Ureter (tissue), 1 donor: Measurements from ENCODE around the gene PIP4P1. TPM values are rescaled to one million over a fixed set of nuclear protein-coding genes. Genes with fewer than 3 reads are reported as not detected.
"Not testable (repeated sequence)": the region's sequence is repeated elsewhere in the genome, so short reads cannot be mapped to it uniquely, and the experiment has no call there.

ENCODE experiments used
- DNase-seq: peaks from one replicate; pipeline ENCODE4 v3.0.0-alpha.2; 2020; ENCODE audit warnings: low spot score
- total RNA-seq: library from RNA; stranded (reverse); gene quantifications from one replicate; pipeline ENCODE4 v1.2.4, GENCODE V29; 2023
- donor health status: DM: yes; HTN: yes; CAD: no.

Gene PIP4P1
- total RNA-seq, result 36.8 TPM

DNA sequence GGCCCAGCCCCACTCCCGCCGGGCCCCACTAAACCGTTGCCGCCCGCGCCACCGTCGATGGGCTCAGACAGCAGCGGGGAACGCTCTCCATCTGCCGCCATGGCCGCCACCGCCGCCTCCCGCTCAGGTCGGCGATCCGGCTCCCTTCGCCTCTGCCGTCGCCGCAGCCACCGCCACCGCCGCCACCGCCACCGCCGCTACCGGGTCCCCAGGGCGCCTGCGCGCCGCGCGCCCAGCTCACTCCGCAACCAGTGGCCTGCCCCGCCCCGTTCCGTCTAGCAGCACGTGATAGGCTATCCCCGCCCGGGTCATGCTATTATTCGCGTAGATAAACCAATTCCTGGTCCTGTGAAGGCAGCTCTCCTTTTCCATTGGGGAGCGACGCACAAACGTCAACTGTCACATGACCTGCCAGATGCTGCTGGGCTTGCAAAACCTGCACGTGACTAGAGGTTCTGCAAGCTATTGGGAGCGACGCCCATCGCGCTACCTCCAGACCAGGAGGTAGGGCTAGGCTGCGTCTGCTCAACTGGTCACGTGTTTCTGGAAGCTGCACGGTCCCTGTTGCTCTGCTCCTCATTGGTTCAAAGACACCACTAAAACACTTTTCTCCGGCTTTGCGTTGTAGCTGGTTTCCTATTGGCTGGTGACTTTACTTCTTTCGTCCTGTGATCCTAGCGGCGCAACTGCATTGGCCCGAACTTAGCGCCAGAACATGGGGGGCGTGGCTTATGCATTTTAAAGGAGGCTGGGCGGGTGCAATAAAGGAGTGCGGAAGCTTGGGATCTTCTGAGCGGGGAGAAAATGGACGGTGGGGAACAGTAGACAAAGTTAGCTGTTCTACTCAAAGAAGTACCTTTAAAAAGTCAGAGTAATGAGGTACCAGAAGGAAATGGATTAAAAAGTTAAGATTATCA is at the start of gene PIP4P1:
TSS of gene PIP4P1 (minus strand) at position 210 of the 917 bp plus-strand sequence. CDS start at position 101, 109 bp downstream.
- peak; percentile 99 for DNase-seq

DNA sequence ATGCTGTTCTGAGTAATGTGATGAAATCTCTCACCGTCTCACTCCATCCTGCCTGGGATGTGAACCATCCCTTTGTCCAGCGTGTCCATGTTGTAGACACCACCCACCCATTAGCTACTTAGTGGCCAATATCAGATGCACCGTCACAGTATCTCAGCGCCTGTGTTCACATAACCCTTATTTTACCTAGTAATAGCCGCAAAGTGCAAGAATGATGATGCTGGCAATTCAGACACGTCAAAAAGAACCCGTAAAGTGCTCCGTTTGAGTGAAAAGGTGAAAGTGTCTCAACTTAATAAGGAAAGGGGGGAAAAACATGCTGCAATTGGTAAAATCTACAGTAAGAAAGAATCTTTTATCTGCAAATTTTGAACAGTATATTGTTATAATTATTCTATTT is 47.1 kb upstream of the PIP4P1 start:
- no peak for DNase-seq

DNA sequence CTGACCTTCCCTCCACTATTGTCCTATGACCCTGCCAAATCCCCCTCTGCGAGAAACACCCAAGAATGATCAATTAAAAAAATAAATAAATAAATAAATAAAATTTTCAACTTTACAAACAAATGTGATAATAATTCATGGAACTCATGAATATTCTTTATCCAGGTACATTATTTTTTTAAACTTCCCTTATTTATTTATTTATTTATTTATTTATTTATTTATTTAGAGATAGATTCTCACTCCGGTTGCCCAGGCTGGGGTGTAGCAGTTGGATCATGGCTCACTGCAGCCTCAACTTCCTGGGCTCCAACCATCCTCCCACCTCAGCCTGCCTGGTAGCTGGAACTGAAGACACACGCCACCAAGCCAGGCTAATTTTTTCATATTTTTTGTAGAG is 46.3 kb upstream of the PIP4P1 start:
- DNase-seq, result not testable (repeated sequence)

DNA sequence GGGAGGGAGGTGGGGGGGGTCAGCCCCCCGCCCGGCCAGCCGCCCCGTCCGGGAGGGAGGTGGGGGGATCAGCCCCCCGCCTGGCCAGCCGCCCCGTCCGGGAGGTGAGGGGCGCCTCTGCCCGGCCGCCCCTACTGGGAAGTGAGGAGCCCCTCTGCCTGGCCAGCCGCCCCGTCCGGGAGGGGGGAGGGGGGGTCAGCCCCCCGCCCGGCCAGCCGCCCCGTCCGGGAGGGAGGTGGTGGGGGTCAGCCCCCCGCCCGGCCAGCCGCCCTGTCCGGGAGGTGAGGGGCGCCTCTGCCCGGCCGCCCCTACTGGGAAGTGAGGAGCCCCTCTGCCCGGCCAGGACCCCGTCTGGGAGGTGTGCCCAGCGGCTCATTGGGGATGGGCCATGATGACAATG is 45.5 kb upstream of the PIP4P1 start:
- DNase-seq, result not testable (repeated sequence)

DNA sequence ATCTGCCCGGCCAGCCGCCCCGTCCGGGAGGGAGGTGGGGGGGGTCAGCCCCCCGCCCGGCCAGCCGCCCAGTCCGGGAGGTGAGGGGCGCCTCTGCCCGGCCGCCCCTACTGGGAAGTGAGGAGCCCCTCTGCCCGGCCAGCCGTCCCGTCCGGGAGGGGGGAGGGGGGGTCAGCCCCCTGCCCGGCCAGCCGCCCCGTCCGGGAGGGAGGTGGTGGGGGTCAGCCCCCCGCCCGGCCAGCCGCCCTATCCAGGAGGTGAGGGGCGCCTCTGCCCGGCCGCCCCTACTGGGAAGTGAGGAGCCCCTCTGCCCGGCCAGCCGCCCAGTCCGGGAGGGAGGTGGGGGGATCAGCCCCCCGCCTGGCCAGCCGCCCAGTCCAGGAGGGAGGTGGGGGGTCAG is 45.0 kb upstream of the PIP4P1 start:
- DNase-seq, result not testable (repeated sequence)

DNA sequence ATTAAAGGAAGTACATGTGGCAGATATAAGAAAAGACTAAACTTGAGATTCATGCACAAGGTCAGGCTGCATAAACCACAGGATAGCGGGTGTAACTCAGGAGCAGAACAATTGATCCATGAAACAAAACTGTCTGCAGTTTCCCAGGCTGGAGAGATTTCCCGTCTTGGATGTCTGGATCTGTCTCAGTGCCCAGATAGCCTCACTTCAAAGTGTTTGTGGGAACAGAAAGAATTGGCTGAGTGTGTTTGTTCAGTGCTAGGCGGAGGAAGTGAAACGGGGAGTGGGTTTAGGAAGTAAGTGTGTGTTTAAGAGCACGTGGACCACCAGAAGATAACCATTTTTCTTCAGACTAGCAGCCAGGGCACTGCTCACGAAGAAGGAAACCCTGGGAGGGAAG is 42.7 kb upstream of the PIP4P1 start:
- DNase-seq, result no peak

DNA sequence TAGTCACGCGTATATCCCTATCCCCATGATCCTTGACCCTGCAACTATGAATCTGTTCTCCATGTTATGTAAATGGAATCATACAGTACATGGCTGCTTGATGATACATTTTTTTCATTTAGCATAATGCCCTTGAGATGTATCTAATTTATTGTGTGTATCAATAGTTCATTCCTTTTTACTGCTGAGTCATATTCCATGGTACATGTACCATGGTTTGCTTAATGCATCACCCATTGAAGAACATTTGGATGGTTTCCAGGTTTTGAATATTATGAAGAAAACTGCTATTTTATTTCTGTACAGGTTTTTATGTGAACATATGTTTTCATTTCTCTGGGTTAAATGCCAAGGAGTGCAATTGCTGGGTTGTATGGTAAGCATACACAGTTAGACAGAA is 40.1 kb upstream of the PIP4P1 start:
- DNase-seq, result no peak

DNA sequence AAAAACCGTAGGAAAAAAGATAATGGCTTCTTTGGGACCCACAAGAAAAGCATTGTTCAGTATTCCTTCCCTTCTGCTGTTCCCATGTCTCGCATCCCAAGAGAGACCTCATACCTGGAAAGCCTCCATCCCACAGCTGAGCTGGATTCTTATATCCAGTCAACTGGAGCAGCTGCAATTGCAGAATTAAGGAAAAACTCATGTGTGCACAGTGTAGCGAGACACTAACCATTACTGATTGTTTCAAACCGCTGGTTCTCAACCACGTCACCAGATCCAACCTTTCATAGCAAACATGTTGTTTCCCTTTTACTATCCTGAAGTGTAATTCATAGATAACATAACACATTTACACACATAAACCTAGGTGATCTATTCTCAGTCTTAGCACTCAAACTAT is 38.6 kb upstream of the PIP4P1 start:
- DNase-seq, result no peak

DNA sequence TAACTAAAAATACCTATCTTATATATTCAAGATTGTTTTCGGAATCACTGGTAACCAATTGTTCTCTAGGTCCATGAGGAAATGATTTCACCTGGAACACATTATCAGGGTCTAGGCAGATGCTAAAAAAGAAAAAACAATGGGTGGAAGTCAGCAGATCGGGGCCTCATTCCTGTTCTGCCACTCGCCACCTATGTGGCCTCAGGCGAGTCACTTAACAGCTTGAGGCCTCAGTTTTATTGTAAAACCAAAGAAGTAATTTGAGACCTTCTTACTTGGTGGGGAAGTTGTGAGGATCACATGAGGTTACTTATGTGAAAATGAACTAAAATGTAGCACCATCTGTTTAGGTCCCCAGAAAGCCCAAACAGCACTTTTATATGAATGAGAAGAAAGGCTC is 37.9 kb upstream of the PIP4P1 start:
- no peak for DNase-seq

DNA sequence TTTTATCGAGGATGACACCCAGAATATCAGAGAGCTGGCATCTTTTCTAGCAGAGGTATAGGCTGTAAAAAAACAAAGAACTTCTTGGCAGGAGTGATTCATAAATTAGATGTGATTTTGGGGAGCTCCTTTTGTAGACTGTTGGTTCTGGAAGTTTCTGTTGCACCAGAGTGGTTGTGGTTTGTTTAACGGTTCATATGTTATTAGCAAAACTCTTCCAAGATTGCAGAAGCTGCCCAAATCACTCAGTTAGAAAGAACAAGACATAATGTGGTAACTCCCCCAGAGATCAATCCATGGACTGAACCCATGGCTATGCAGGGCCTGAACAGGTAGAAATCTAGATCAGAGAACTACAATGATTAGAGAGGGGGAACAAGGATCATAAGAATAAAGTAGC is 37.4 kb upstream of the PIP4P1 start:
- no peak for DNase-seq

DNA sequence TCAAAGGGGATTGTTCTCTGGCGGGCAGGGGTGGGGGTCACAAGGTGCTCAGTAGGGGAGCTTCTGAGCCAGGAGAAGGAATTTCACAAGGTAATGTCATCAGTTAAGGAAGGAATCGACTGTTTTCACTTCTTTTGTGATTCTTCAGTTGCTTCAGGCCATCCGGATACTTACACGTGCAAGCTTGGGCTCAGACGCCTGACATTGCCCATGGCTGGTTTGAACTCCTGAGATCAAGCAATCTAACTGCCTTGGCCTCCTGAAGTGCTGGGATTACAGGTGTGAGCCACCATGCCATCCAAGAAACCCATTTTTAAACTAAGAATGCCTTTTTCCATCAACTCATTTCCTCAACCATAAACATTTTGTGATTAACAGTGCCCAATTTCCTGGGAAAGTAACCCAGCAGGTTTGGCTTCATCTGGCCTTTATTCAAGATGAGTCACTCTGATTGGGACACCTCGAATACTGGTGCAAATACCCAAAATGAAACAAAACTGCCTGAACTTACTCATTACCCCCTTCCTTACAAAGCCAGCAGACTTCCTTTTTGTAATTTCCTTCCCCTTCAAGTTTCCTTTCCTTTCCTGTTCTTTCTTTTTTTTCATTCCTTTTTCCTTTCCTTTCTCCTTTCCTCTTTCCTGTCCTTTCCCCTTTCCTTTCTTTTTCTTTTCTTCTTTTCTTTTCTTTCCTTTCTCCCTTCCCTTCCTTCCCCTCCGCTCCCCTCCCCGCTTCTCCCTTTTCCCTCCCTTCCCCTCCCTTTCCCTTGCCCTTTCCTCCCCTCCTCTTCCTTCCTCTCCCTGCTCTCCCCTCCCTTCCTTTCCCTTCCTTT is 33.9 kb upstream of the PIP4P1 start:
- DNase-seq, result no peak

DNA sequence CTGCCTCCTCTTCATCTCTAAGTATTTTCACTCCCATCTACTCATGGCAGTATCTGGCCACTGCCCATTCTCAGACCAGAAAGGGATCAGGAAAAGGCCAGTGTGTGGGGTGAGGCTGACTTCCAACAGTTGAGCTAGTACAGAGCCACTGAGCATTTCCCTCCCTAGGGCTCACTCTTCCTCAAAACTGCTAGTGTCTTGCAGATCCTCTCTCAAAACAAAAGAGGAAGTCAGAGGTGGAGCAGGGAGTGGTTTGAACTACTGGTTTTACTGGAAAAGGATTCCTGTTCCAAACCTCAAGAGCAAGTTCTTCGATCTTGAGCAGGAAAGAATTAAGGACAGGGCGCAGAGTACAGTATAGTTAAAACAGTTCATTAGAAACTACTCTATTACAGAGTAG is 32.4 kb upstream of the PIP4P1 start:
- DNase-seq, result no peak

DNA sequence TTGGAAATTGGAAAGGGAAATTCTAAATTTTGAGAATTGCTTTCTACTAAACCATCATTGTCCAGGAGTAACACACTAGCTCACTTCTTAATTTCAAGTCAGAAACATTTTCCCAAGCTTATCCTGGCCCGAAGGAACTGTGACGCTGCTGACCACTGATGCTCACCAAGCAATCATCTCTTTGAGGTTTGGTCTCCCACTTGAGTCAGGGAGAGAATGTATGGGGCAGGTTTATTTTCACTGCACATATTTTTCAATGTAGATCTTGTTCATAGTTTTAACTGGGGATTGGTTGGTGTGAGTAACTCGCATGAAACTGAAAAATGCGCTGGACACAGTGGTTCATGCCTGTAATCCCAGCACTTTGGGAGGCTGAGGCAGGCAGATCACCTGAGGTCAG is 31.3 kb upstream of the PIP4P1 start:
- DNase-seq, result no peak

DNA sequence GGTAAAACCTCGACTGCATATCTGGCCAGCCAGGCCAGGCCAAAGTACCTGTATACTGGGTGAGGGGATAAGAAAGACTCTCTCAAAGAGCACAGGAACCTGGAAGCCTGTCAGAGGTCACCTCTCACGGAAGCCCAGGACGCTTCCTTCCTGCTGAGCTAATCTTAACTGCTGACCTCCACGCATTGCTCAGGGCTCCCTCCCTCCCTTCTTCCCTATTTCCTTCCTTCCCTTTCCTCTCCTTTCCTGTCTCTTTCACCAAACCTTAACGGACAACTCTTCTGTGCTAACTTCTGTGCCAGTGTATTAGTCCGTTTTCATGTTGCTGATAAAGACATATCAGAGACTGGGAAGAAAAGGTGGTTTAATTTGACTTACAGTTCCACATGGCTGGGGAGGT is 29.3 kb upstream of the PIP4P1 start:
- no peak for DNase-seq

DNA sequence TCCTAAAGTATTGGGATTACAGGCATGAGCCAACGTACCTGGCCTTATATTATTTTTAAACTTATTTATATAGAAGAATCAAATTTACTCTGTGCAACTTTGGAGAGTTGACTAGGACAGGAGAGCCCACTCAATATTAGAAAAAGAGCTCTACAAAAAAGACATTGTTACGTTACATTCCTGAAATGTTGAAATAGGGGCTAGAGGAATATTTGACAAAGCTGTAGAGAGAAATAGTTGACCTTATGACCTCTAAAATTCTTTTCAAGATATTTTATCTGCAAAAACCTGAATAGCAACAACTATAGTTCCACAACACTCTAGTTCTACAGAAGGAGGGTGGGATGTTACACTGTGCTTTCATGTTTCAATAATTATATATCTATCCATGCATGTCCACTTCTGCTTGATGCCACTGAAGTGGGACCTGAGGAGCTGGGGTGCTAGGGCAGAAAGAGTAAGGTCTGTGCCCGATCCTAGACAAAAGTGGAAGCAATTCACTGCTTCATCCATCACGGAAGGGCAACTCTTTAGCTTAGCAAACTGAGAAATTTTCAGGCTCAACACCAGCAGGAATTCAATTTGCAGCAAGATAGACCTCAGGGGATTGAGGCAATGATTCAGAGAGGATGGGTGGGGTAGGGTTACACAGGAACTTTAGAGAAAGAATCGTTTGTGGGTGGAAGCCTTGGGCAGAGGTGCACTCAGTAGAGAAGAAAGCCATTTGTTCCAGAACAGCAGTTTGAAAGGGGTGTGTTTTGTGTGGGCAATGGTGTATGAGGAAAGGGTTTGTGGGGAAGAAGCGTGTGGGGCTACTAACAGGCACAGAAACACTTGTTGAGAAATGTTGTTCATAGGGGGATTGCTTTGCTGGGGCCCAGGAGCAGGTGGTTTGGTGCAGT is 28.1 kb upstream of the PIP4P1 start:
- no peak for DNase-seq

DNA sequence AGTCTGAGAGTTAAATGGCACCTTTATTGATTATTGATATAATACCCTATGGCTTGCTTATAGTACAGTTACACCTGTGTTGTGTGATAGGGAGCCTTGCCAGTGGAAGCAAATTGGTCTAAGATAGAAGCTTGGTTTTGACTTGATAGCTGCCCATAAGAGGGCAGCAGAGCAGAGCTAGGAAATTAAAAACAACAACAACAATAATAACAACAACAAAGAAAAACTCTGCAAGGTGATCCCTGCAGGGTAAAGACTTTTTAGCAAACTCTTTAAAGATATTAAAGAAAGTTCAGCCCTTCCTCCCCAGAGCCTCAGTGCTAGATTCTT is 26.1 kb upstream of the PIP4P1 start:
- no peak for DNase-seq

DNA sequence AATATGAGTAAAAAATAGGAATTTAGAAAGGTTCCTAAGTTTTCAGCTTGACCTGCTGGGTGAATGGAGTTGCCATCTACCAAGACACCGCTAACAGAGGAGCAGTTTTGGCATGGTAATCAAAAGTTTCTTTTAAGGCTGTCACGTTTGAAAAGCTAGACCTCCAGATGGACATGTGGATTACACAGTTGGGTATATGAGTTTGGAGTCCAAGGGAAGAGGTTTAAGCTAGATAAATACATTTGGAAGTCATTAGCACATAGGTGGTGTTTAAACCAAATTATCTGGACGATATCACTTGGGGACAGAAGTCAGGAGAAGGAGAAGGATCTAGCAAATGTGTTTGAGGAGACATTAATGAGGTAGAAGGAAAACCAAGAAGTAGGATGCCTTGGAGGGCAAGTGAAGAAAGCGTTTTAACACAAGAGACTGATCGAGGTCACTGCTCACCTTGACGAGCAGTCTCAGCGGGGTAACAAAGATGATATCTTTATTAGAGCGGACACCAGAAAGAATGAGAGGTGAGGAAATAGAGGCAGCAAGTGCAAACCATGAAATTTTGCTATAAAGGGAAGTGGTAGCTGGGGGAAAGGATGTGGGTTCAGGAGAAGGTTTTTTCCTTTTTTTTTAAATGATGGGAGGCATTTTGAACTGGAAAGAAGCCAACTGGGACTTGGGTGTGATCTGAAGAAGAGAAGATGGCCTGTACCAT is 25.6 kb upstream of the PIP4P1 start:
- DNase-seq, result no peak

DNA sequence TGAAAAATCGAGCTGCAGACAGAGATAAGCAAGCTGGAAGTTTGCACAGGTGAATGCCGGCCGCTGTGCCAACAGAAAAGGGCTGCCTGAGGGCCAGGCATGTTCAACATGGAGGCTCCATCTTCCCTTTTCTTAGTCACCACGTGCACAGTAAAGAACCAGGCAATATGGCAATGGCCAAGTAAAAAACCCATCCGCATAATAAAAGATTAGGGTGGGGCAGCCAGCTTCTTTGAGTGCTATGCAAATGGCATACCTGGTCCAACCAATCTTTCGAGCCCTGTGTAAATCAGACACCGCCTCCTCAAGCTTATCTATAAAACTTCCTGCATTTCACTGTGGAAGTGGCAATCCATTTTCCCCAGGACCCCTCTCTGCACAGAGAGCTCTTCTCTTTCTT is 24.7 kb upstream of the PIP4P1 start:
- DNase-seq, result no peak

DNA sequence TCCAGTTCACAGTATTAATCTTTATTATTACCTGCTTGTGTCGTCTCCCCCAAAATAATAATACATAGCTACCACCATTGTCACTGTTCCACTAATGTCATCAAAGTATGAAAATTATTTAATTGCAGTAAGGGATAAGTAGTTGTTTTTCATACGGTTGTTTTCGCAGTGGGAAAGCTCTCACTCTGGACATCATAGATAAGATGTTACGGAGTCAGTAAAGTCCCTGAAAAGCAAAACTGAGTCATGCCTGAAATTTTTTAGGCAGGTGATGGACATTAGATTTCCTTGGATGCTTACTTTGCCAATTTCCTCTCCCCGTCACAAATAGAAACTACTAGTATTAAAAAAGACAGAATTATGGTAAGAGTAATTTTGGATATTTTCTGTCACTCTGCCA is 21.1 kb upstream of the PIP4P1 start:
- DNase-seq, result no peak

DNA sequence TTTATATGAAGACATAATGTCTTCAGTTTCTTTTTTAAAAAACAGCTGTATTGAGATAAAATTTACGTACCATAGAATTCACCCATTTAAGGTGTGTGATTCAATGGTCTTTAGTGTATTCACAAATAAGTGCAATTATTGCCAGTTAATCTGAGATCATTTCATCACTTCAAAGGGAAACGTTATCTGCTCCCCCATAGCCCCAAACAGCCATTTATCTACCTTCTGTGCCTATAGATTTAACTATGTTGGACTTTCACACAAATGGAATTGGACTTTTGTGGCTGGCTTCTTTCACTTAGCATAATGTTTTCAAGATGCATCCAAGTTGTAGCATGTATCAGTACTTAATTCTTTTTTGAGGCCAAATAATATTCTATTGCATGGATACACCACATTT is 17.7 kb upstream of the PIP4P1 start:
- no peak for DNase-seq

DNA sequence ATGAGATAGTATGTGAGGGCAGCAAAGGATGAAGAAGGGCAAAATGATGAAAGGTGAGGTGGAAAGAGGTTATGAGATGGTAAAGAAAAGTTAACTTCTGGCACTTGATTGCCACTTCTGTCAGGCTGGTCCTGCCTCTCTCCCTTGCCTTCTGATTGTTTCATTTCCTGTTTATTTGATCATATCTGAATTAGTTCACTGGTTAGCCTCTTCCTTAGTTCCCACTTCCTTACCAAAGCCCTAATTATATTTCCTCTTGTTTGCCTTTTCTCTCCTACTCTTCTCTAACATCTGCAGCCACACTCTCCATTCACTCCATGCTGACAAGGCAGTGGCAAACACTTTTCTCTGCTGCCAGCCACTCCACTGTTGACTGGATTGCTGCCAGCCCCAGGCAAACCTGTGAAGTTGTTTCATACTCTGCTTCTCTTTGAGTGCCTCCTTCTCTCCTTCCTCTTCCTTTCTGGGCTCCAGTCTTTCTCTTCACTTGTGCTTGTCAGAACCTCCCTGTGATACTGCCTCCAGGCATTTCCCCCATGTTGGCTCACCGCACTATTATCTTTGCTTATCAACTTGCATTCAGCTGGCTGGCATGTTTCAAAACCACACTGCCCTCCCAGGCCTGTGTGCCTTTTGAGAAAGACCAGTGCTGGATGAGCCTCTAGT is 16.1 kb upstream of the PIP4P1 start:
- DNase-seq, result no peak
